ENCODE results near the gene KCTD2. TPM values are rescaled to one million over a fixed set of nuclear protein-coding genes. Genes with fewer than 3 reads are reported as not detected.

The KCTD2 gene
- total and polyA plus RNA-seq, 2 of the 13 experiments (the other 11 are each of a cell fraction or from before 2014, with no cell fraction given): 28.3 to 32.6 TPM

DNA sequence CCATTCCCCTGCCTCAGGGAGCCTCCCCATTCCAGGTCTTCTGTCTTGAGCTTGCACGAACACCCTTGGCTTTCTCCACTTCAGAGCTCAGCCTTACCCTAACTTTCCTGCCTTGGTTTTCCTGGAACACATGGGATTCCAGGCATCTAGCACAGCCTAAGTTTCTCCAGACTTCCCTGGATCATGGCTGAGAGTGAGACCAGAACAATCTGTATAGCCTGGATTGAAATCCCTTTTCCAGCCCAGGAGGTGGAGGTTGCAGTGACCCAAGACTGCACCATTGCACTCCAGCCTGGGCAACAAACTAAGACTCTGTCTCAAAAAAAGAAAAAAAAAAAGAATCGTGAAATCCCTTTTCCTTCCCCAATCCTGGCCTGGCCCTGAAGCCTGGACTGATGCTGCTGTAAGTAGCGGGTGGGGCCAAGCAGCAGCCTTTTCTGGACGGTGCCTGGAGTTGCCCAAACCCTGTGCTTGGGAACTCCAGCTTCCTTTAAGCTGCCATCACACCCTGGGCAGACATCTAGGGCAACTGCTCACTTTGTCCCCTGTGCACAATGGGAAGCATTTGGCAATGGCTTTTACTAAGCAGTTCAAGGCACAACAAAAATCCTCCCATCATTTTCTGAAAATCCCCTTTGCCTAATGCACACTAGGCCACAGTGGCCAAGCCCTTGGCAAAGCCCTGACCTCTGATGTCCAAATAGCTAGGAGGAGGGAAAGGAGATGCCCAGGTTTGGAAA, 28.7 kb downstream of the KCTD2 start (continued):
- TF ChIP-seq, protein P1, sequence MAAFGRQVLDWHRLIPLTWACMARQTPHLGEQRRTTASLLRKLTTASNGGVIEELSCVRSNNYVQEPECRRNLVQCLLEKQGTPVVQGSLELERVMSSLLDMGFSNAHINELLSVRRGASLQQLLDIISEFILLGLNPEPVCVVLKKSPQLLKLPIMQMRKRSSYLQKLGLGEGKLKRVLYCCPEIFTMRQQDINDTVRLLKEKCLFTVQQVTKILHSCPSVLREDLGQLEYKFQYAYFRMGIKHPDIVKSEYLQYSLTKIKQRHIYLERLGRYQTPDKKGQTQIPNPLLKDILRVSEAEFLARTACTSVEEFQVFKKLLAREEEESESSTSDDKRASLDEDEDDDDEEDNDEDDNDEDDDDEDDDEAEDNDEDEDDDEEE (CRISPR knock-in tag; IDR thresholded peaks at IDR 0.05): no peak
- TF ChIP-seq ZNF138 (CRISPR knock-in tag; IDR thresholded peaks at IDR 0.05; ENCODE audit: low read depth) (no peak), BORCS8-MEF2B (CRISPR knock-in tag; IDR thresholded peaks at IDR 0.05) (no peak), MYPOP (CRISPR knock-in tag; IDR thresholded peaks at IDR 0.05) (no peak), FOXC1 (CRISPR knock-in tag; IDR thresholded peaks at IDR 0.05; ENCODE audit: borderline replicate concordance) (no peak), REPIN1 (CRISPR knock-in tag; IDR thresholded peaks at IDR 0.05; ENCODE audit: borderline replicate concordance, low read depth) (no peak), GZF1 (CRISPR knock-in tag; IDR thresholded peaks at IDR 0.05) (no peak), SAP130 (CRISPR knock-in tag; IDR thresholded peaks at IDR 0.05; ENCODE audit: low read depth) (no peak), SALL2 (CRISPR knock-in tag; IDR thresholded peaks at IDR 0.05) (no peak)
- TF ChIP-seq, protein P2, sequence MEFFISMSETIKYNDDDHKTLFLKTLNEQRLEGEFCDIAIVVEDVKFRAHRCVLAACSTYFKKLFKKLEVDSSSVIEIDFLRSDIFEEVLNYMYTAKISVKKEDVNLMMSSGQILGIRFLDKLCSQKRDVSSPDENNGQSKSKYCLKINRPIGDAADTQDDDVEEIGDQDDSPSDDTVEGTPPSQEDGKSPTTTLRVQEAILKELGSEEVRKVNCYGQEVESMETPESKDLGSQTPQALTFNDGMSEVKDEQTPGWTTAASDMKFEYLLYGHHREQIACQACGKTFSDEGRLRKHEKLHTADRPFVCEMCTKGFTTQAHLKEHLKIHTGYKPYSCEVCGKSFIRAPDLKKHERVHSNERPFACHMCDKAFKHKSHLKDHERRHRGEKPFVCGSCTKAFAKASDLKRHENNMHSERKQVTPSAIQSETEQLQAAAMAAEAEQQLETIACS (CRISPR knock-in tag; IDR thresholded peaks at IDR 0.05): no peak
- TF ChIP-seq, protein P3, sequence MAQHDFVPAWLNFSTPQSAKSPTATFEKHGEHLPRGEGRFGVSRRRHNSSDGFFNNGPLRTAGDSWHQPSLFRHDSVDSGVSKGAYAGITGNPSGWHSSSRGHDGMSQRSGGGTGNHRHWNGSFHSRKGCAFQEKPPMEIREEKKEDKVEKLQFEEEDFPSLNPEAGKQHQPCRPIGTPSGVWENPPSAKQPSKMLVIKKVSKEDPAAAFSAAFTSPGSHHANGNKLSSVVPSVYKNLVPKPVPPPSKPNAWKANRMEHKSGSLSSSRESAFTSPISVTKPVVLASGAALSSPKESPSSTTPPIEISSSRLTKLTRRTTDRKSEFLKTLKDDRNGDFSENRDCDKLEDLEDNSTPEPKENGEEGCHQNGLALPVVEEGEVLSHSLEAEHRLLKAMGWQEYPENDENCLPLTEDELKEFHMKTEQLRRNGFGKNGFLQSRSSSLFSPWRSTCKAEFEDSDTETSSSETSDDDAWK (CRISPR knock-in tag; IDR thresholded peaks at IDR 0.05): no peak

Data from HepG2 (cell line).